HEK293 (cell line): Measurements from ENCODE around the gene APH1A.

Experiments
- ATF2 ChIP-seq: fragments of 450-650 bp; formaldehyde crosslinking; IDR thresholded peaks from 2 replicates; pipeline ENCODE4 v1.5.1; 2016; ENCODE audit warnings: missing biosample characterization, missing genetic modification characterization, low read depth
- CTCF ChIP-seq: fragments of 450-650 bp; formaldehyde crosslinking; IDR thresholded peaks from 2 replicates; pipeline ENCODE4 v1.5.1; 2016; ENCODE audit warnings: missing biosample characterization, missing genetic modification characterization
- GLI2 ChIP-seq: fragments of 450-650 bp; formaldehyde crosslinking; IDR thresholded peaks from 2 replicates; pipeline ENCODE4; 2017; ENCODE audit warnings: missing biosample characterization, missing genetic modification characterization, low read depth, borderline replicate concordance
- OVOL3 ChIP-seq: fragments of 450-650 bp; formaldehyde crosslinking; IDR thresholded peaks from 2 replicates; pipeline ENCODE4 v1.5.1; 2016; ENCODE audit warnings: missing biosample characterization, missing genetic modification characterization
- SP7 ChIP-seq: fragments of 450-650 bp; formaldehyde crosslinking; IDR thresholded peaks from 2 replicates; pipeline ENCODE4 v1.5.1; 2016; ENCODE audit warnings: missing biosample characterization, missing genetic modification characterization
- TCF7L2 ChIP-seq: IDR thresholded peaks from 2 replicates; pipeline ENCODE4 v1.6.1; 2011; ENCODE audit warnings: low read depth, mild to moderate bottlenecking, inconsistent platforms, low read length, moderate library complexity, borderline replicate concordance
- YY1 ChIP-seq: fragments of 450-650 bp; formaldehyde crosslinking; IDR thresholded peaks from 2 replicates; pipeline ENCODE4 v1.5.1; 2018; ENCODE audit warnings: missing biosample characterization, missing genetic modification characterization
- ZBTB1 ChIP-seq: fragments of 450-650 bp; formaldehyde crosslinking; IDR thresholded peaks from 2 replicates; pipeline ENCODE4 v1.5.1; 2016; ENCODE audit warnings: missing biosample characterization, missing genetic modification characterization
- ZNF174 ChIP-seq: fragments of 450-650 bp; formaldehyde crosslinking; IDR thresholded peaks from 2 replicates; pipeline ENCODE4 v1.5.0; 2017; ENCODE audit warnings: missing biosample characterization, mild to moderate bottlenecking, missing genetic modification characterization
- ZNF274 ChIP-seq, 2 experiments: fragments of 200-500 bp in 1 of 2; fragments of 450-650 bp in 1 of 2; sonication (Bioruptor generic) in 1 of 2; formaldehyde crosslinking in 1 of 2; IDR thresholded peaks; 2 replicates each; pipeline versions ENCODE4 v1.5.1 to v1.6.1; 2014 to 2016; ENCODE audit warnings: borderline replicate concordance in 1 of 2, inconsistent platforms in 1 of 2, low read length in 1 of 2, missing biosample characterization in 1 of 2, missing genetic modification characterization in 1 of 2
- ZNF561 ChIP-seq: fragments of 450-650 bp; IDR thresholded peaks from 2 replicates; pipeline ENCODE4 v1.5.1; 2018; ENCODE audit warnings: missing biosample characterization, missing genetic modification characterization, borderline replicate concordance
- ZNF843 ChIP-seq: fragments of 450-650 bp; formaldehyde crosslinking; IDR thresholded peaks from 2 replicates; pipeline ENCODE4 v1.5.1; 2016; ENCODE audit warnings: missing biosample characterization, missing genetic modification characterization

- TF ChIP-seq ATF2 (no peak), CTCF (tag by site-specific recombination) (peak; percentile 60), GLI2 (tag by site-specific recombination) (no peak), ZNF843 (tag by site-specific recombination) (no peak), ZNF274 (IDR thresholded peaks at IDR 0.05; ENCODE audit: low read length) (no peak), ZNF274 (tag by site-specific recombination; IDR thresholded peaks at IDR 0.05; ENCODE audit: borderline replicate concordance) (no peak), SP7 (tag by site-specific recombination) (no peak), OVOL3 (tag by site-specific recombination) (no peak), TCF7L2 (no peak), ZNF561 (tag by site-specific recombination) (no peak), ZNF174 (tag by site-specific recombination) (no peak), ZBTB1 (tag by site-specific recombination) (no peak), YY1 (tag by site-specific recombination) (no peak)
These were observed 12.5 kb upstream of the APH1A start for GRCh38 chr1:150281221-150281757.
